Spleen (tissue), 11 donors: ENCODE data around the gene ALDH3A2. TPM values are rescaled to one million over a fixed set of nuclear protein-coding genes. Genes with fewer than 3 reads are reported as not detected.

ENCODE experiments used
- DNase-seq: peaks from one replicate; pipeline ENCODE4 v3.0.0-alpha.2; 2020
- H3K27ac ChIP-seq, 8 donors: fragments of 200-600 bp; sonication (generic) in 7 of 8; 1 replicate in 4 of 8; 2 replicates in 4 of 8; pipeline versions ENCODE4 v1.5.0 to v1.8.0; 2016 to 2021; ENCODE audit warnings: inconsistent platforms in 4 of 8, mild to moderate bottlenecking in 4 of 8, moderate library complexity in 1 of 8
- H3K27me3 ChIP-seq, 7 donors: fragments of 200-600 bp; sonication (generic) in 6 of 7; replicated peaks in 1 of 7; 1 replicate in 4 of 7; 2 replicates in 3 of 7; pipeline versions ENCODE4 v1.5.0 to v1.8.0; 2016 to 2021; ENCODE audit warnings: inconsistent platforms in 3 of 7, mild to moderate bottlenecking in 1 of 7
- H3K36me3 ChIP-seq, 6 donors: fragments of 200-600 bp; sonication (generic) in 5 of 6; 1 replicate in 4 of 6; 2 replicates in 2 of 6; pipeline versions ENCODE4 v1.5.0 to v1.8.0; 2016 to 2021; ENCODE audit warnings: inconsistent platforms in 2 of 6
- H3K4me1 ChIP-seq, 6 donors: fragments of 200-600 bp; sonication (generic) in 5 of 6; 1 replicate in 3 of 6; 2 replicates in 3 of 6; pipeline versions ENCODE4 v1.5.0 to v1.8.0; 2016 to 2021; ENCODE audit warnings: inconsistent platforms in 3 of 6
- H3K4me3 ChIP-seq, 8 donors: fragments of 200-600 bp; sonication (generic) in 7 of 8; 1 replicate in 4 of 8; 2 replicates in 4 of 8; pipeline versions ENCODE4 v1.5.0 to v1.8.0; 2016 to 2021; ENCODE audit warnings: inconsistent platforms in 4 of 8, mild to moderate bottlenecking in 4 of 8, moderate library complexity in 2 of 8
- H3K9me3 ChIP-seq, 8 donors: fragments of 200-600 bp; sonication (generic) in 7 of 8; 1 replicate in 4 of 8; 2 replicates in 4 of 8; pipeline versions ENCODE4 v1.5.0 to v1.8.0; 2016 to 2021; ENCODE audit warnings: inconsistent platforms in 4 of 8
- CTCF ChIP-seq, 11 experiments: fragments of 200-600 bp in 7 of 11; fragments of 450-650 bp in 4 of 11; sonication (generic) in 4 of 11; IDR thresholded peaks in 8 of 11; conservative IDR thresholded peaks in 3 of 11; 1 replicate in 7 of 11; 2 replicates in 4 of 11; pipeline versions ENCODE4 v1.4.0 to v1.8.0; 2016 to 2021; ENCODE audit warnings: antibody characterized with exemption in 11 of 11, inconsistent platforms in 4 of 11, mild to moderate bottlenecking in 1 of 11
- POLR2A ChIP-seq, 3 donors: fragments of 450-650 bp; IDR thresholded peaks; one replicate each; pipeline ENCODE4 v1.5.1; 2017; ENCODE audit warnings: antibody characterized with exemption in 3 of 3, mild to moderate bottlenecking in 1 of 3
- POLR2AphosphoS5 ChIP-seq, 3 donors: sonication (generic); formaldehyde crosslinking; IDR thresholded peaks; one replicate each; pipeline ENCODE4 v1.5.1; 2017; ENCODE audit warnings: antibody characterized with exemption in 3 of 3
- WGBS, 5 donors: extraction: QIAGEN DNeasy Blood & Tissue Kit in 3 of 5; methylation state at CpG; one replicate each; pipeline versions ENCODE4 v1.1.5 to v1.1.7; 2013 to 2018; 5-methylcytosine and 5-hydroxymethylcytosine counted together
- intact Hi-C: fragments of 100-400 bp; cut with DNase I; formaldehyde crosslinking; loops from one replicate; pipeline ENCODE4 v1.15.0; 2023; ENCODE audit warnings: low total_unique reads
- polyA plus RNA-seq, 3 donors: library from polyadenylated mRNA; stranded (reverse); fragments of 200-250 nt; gene quantifications; one replicate each; pipeline ENCODE4 v1.2.1, GENCODE V29; 2013
- total RNA-seq, 7 donors: library from RNA; depleted of rRNA in 3 of 7; stranded (reverse); fragments of >200 nt in 3 of 7; fragmentation: NEBNext Ultra II Directional in 4 of 7; extraction: Animal tissue kit (Norgen Biotek cat#: 25700) in 4 of 7; gene quantifications; one replicate each; pipeline versions ENCODE4 v1.1.0 to v1.2.1, GENCODE V29; 2016 to 2021
- donor health status: healthy with polysubstance abuse.
- donor health status: DM: no; HTN: no; CAD: no; lungs with moderate emphysema.
- donor health status: DM: no; HTN: no; CAD: no.
- donor health status: Bipolar disorder and iron deficiency.
- donor health status: healthy.
- donor health status: DM: no; HTN: no; CAD: no.
- donor health status: DM: yes; HTN: yes; CAD: no.

Gene ALDH3A2
- total and polyA plus RNA-seq, 10 donors: 14.4 to 73.1 (median 50.7) TPM

- no peak for DNase-seq
- Histone ChIP-seq H3K36me3 (no peaks in the 10 kb centered on the region), H3K4me1 (peaks cover 0 to 33% (median 19%) of the 10 kb centered on the region in 6 donors), H3K9me3 (no peaks in the 10 kb centered on the region), H3K4me3 (no peak overlapping the region), H3K27me3 (no peaks in the 10 kb centered on the region), H3K27ac (peak overlapping the region in 5 of 8 donors; percentile 64 to 74 (median 71))
- TF ChIP-seq POLR2AphosphoS5 (IDR thresholded peaks at IDR 0.05): peak; percentile 75 to 80 (median 78)
- no peak for TF ChIP-seq POLR2A (IDR thresholded peaks at IDR 0.05)
- TF ChIP-seq CTCF (IDR thresholded peaks at IDR 0.05 in 8 of 11, conservative IDR thresholded peaks at IDR 0.05 in 3 of 11): peak in 1 of 11 experiments; percentile 14
- intact Hi-C loops: no loop called here
- WGBS, 5 donors: 77 to 89% (median 80%) methylated on average over 17 of the region's 17 CpGs
Observed at GRCh38 chr17:19703828-19704613, 55.5 kb downstream of the ALDH3A2 start.

- H3K4me3 ChIP-seq: no peak overlapping the region
- intact Hi-C loops: no loop called here
- no peaks in the 10 kb centered on the region for H3K27me3 ChIP-seq
- no peaks in the 10 kb centered on the region for H3K9me3 ChIP-seq
- no peak overlapping the region for H3K27ac ChIP-seq
- H3K36me3 ChIP-seq: no peaks in the 10 kb centered on the region
- no peak for DNase-seq
- 84 to 94% (median 89%) methylated on average over 13 of the region's 13 CpGs for WGBS, 5 donors
- peaks cover 0 to 33% (median 19%) of the 10 kb centered on the region in 6 donors for H3K4me1 ChIP-seq
- TF ChIP-seq CTCF (IDR thresholded peaks at IDR 0.05 in 8 of 11, conservative IDR thresholded peaks at IDR 0.05 in 3 of 11) (no peak), POLR2AphosphoS5 (IDR thresholded peaks at IDR 0.05) (no peak), POLR2A (IDR thresholded peaks at IDR 0.05) (no peak)
Observed at GRCh38 chr17:19705201-19705600, 56.6 kb downstream of the ALDH3A2 start.

GRCh38 chr17:19705771-19706770, 57.5 kb downstream of the ALDH3A2 start:
- Histone ChIP-seq H3K4me3 (no peak overlapping the region), H3K4me1 (peaks cover 0 to 33% (median 19%) of the 10 kb centered on the region in 6 donors), H3K9me3 (no peaks in the 10 kb centered on the region), H3K36me3 (no peaks in the 10 kb centered on the region), H3K27ac (no peak overlapping the region), H3K27me3 (no peaks in the 10 kb centered on the region)
- intact Hi-C loops: no loop called here
- WGBS, 5 donors: 76 to 91% (median 88%) methylated on average over 13 to 22 of the region's 22 CpGs
- TF ChIP-seq CTCF (IDR thresholded peaks at IDR 0.05 in 8 of 11, conservative IDR thresholded peaks at IDR 0.05 in 3 of 11) (no peak), POLR2A (IDR thresholded peaks at IDR 0.05) (no peak), POLR2AphosphoS5 (IDR thresholded peaks at IDR 0.05) (no peak)
- no peak for DNase-seq
